Bone marrow (tissue), 2 donors: ENCODE measurements around the gene DNMT1.

Source experiments
- DNase-seq, 2 donors: peaks; one replicate each; lab custom pipeline; 2025; lab: John Stamatoyannopoulos, UW

DNMT1 gene

DNA sequence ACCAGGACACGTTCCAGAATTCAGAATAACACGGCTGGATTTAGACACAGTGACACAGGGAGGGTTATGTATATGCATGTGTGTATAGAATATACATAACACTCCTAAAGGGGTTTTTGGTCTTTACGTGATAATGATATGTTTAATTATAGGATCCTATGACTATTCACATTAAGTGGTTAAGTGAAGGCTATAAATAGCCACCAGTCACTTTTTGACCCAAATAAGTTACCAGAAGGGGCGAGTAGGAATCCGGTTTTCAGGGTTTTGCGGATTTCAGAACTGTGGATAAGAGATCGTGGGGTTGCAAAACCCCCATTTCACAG lies 99.2 kb downstream of the DNMT1 start:
- no peak for DNase-seq

DNA sequence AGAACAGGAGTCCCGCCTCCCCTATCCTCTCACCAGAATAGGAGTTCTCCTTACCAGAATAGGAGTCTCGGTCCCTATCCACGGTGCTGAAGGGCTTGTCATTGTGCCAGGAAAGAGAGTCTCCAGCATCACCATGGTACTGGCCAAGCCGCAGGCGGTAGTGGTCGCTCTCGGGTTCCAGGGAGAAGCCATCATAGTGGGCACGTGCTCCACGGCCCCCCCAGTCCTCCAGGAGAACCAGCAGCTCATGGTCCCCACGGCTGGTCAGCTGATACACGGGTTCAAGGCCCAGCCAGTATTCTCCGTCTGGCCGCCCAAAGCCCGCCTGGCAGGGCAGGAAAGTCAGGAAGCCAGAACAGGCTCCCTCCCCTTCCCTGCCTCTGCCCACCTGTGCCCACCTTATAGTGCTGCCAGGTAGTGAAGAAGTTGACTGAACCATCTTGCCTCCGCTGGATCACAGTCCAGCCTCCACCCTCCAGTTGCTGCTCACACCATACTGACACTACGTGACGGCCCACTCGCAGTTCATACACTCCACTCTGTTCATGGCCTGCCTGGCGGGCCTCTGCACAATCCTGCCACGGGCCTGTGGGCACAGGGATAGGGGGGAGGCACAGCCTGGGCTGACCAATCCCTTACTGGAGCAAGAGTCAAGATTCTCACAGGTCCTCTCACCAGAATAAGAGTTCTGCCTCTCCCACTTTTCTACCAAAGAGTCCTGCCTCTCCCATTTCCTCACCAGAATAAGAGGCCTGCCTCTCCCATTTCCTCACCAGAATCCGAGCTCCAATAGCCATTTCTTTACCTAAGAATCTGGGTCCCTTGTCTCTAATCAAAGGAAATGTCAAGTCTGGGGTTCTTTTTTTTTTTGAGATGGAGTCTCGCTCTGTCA lies 101.2 kb downstream of the DNMT1 start:
- DNase-seq: no peak

DNA sequence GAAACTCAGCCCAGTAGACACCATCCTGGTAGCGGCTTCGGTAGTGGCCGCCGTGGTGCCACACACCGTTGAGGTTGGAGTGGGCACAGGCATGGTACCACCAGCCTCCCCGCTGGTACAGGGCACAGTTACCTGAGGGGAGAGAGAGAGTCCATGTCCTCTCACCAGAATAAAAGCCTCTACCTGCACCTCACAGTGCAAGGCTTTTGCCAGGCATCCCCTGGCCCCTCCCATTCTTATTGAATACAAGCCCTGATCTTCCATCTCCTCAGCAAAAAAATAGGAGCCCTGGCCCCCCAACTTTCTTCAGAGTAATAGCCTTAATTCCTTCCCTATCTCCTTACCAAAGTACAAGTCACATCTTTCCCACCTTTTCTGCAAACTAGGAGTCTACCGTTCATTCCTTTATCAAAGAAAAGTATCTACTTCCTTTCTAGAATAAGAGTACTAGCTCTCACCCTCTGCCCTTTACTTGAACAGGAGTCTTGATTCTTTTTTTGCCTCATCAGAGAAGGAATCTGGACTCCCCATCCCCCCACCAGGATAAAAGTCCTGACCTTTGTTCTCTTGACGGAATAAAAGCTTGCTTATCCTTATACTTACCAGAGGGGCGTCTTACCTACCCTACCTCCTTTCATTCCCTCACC lies 102.0 kb downstream of the DNMT1 start:
- DNase-seq: no peak

DNA sequence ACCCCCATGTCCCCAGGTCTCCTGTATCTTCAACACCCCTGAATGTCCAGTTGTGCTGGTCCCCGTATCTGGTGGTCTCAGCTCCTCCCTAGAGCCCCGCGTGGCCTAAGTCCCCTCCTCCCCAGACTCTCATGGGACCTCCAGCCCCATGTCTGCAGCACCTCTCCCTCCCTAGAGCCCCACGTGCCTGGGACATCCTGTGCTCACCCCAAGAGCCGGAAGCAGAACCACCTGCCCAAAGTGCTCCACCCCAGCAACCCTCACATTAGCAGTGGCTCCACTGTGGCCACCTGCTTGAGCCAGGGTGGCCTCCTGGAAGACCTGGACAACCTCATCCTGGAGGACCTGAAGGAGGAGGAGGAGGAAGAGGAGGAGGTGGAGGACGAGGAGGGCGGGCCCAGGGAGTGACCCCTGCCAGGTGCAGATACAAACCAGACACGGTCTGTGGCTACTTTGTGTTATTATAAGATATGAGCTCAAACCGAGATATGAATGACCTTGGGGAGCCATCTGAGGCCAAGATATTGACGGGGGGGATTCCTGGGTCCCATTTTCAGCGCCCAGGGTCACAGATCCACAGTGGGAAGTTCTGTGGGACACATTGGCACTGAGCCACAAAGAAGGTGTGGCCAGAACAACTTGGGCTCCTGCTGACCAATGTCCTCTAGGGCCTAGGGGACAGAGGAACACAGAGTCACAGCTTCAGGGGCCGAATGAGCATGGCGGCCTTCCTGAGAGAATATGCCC lies 102.7 kb downstream of the DNMT1 start:
- DNase-seq: no peak

DNA sequence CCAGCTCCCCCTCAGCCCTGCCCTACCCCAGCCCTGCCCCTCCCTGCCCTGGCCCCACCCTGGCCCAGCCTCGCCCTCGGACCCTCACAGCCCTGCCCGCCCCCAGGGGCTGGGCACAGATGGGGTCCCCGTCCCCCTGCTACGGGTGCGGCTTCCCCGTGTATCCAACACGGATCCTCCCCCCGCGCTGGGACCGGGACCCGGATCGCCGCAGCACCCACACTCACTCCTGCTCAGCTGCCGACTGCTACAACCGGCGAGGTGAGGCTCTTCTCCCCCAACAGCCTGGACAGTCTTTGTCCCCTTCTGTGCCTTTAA lies 103.4 kb downstream of the DNMT1 start:
- DNase-seq: no peak

DNA sequence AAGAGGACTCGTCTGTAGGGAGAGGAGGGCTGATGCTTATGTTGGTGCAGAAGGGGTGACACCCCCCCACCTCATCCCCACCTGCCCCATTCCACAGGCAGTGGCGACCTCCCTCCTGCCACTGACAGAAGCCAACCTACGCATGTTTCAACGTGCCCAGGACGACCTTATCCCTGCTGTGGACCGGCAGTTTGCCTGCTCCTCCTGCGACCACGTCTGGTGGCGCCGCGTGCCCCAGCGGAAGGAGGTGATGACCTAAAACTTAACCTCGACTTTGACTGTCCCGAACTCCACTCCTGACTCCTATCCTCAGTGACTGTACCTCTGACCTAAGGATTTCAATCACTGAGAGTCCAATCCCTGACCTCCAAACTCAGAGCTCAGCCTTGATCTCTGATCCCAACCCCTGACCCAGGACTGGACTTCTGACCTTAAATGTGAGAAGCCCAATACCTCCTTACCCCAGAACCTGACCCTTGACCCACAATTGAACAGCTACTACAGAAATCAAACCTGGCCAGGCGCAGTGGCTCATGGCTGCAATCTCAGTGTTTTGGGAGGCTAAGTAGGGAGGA lies 104.9 kb downstream of the DNMT1 start:
- no peak for DNase-seq

DNA sequence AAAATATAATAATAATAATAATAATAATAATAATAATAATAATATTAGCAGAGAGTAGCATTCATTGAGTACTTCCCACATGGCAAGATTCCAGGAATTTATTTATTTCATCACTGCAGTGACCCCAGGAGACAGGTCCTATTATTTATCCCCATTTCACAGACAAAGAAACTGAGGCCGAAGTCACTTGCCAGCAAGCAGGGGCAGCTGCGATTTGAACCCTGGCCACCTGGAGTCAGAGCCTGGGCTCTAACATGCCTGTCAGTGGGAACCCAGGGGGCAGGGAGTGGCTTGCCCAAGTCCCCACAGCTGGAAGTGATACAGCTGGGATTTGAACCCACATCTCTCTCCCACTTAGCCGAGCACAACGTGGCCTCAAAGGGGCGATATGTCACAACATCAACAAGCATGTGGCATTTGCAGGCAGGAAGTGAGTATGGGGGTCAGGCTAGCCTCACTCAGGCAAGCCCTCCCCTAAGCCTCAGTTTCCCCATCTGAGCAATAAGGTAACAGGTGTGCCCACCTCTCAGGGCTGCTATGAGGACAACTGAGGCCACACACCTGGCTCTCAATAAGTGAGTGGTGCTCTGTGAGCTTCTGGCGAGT lies 105.7 kb downstream of the DNMT1 start:
- no peak for DNase-seq

DNA sequence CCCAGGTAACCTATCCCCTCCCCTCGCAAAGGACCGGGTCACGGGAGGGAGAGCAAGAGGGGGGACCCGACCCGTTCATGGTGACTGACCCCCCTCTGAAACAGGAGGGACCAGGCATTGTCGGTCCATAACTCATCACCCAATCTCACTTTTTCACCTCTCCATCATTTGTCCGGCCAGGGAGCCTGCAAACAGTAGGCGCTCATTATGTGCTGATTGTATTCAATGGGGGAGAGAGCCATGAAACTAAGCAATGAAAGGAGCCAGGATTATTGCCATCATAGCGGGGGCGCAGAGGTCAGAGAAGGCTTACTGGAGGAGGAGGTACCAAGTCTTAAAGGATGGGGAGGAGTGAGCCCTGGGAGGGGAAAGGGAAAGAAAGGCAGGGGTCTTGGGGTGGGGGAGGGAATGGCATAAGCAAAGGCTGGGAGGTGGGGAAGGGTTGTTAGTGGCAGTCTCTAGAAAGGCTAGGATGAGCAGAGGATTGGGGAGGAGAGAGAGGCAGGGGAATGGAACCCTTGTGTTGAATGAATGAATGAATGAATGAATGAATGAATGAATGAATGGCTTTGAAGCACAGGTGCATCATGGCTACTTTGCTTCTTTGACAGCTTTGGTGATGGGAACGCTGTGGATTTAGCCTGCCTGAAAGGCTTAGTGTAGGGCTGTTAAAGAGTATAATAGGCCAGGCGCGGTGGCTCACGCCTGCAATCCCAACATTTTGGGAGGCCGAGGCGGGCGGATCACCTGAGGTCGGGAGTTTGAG lies 107.3 kb downstream of the DNMT1 start:
- no peak for DNase-seq

DNA sequence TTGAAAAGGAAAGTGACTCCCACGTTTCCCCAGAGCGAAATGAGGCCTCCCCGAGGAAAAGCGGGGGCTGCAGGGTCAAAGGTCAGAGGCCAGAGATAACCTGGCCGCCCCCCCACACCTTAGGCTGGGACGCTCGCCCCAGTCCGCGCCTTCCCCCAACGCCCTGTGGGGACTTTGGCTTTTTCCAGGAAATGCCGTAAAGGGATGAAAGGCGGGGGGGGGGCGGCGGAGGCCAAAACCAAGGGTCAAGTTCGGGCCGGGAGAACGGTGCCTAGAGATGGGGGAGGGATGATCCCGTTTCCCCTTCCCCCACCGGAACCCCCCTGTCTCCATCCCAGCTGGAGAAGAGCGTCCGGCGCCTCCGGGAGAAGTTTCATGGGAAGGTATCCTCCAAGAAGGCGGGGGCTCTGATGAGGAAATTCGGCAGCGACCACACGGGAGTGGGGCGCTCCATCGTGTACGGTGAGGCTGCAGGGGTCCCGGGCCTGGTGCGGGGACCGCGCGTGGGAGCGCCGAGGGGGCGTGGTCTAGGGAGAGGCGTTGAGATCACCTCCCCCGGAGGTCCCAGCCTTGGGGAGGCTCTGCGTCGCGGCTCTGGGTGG lies 108.1 kb downstream of the DNMT1 start:
- no peak for DNase-seq

DNA sequence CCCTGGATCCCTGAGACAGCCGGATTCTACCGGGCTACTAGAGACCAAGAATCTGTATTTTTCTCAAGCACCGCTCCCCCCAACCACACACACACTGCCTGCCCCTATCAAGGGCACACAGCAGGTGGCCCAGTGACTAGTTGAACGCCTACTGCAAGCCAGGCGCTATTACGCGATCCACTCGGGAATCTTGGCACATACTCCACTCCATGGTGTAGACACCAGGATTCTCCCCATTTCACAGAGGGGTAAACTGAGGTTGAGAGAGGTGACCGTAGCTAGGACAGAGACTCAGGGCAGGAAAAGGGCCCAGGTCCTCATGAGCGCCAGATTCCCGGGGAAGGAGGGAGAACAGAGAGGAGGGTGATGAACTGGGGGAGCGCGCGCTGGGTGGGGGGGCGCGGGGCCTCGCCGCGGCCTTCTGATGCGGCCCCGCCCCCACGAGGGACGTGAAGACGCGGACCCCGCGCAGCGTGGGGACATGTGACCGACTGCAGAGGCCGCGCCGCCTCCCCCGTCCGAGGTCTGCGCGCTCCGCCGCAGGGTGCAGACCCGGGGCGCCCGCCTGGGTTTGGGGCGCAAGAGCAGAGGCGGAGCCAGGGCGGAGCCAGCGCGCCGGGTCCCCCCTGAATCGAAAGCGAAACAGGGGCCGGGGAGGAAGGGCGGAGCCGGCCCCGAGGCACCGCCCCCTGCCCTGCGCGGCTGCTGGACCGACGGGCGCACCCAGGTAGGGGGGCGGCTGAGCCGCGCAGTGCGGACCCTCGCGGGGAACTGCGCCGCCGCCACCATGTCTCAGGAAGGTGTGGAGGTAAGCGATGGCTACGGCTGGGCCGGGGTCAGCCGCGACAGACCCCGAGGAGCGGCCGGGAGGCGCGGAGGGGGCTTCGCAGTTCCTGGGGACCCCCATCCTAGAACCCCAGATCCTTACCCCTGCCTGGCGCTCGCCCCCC lies 108.8 kb downstream of the DNMT1 start, which contains the start of gene SHFL:
Gene SHFL, plus strand, starts transcription at position 677 of the 950 bp plus-strand sequence. Its CDS starts 111 bp downstream, at position 788.
- DNase-seq: peak; percentile 43 to 74

DNA sequence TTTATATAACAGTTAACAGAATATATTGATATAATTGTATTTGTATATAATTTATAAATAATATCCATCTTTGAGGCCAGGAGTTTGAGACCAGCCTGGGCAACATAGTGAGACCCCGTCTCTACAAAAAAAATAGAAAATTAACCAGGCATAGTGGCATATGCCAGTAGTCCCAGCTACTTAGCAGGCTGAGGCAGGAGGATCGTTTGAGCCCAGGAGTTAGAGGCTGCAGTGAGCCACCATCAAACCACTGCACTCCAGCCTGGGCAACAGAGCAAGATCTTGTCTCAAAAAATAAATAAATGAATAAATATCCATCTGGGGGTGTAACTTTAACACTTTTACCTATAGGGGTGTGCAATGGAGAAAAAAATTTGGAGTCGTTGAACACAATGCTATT lies 110.0 kb downstream of the DNMT1 start:
- DNase-seq: no peak

DNA sequence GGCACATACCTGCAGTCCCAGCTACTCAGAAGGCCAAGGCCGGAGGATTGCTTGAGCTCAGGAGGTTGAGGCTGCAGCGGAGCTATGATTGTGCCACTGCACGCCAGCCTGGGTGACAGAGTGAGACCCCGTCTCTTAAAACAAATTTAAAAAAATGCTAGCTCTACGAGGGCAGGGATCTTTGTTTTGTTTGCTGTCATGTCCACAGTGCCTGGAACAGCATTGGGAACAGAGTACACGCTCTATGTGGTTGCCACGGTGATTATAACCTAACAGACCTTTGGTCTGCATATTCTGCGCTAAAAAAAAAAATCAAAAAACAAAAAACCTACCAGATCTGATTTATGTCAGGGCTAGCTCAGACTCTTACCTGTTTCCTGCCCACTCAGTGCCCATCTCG lies 110.8 kb downstream of the DNMT1 start:
- no peak for DNase-seq
